Liver (tissue), 9 donors: ENCODE data around the gene ANKRD10. TPM values are rescaled to one million over a fixed set of nuclear protein-coding genes. Genes with fewer than 3 reads are reported as not detected.

Experiments used
- DNase-seq: peaks from one replicate; pipeline ENCODE4 v3.0.0-alpha.2; 2017; ENCODE audit warnings: low spot score
- H3K27ac ChIP-seq, 2 donors: one replicate each; pipeline ENCODE4 v1.7.0; 2013; ENCODE audit warnings: inconsistent platforms in 2 of 2, low read length in 2 of 2, control low read depth in 1 of 2, low read depth in 1 of 2, mild to moderate bottlenecking in 1 of 2
- H3K27me3 ChIP-seq, 4 donors: one replicate each; pipeline versions ENCODE4 v1.6.1 to v1.7.0; 2013; ENCODE audit warnings: low read length in 3 of 4, inconsistent platforms in 1 of 4, mild to moderate bottlenecking in 1 of 4, moderate library complexity in 1 of 4; ENCODE audit not compliant: control insufficient read depth in 4 of 4, insufficient read depth in 4 of 4
- H3K36me3 ChIP-seq, 4 donors: one replicate each; pipeline versions ENCODE4 v1.6.1 to v1.7.0; 2013; ENCODE audit warnings: low read length in 3 of 4, mild to moderate bottlenecking in 3 of 4, low read depth in 1 of 4, moderate library complexity in 1 of 4; ENCODE audit not compliant: control insufficient read depth in 4 of 4, insufficient read depth in 3 of 4
- H3K4me1 ChIP-seq, 4 donors: one replicate each; pipeline versions ENCODE4 v1.6.1 to v1.7.0; 2013; ENCODE audit warnings: low read length in 3 of 4, mild to moderate bottlenecking in 3 of 4, moderate library complexity in 1 of 4; ENCODE audit not compliant: control insufficient read depth in 4 of 4, insufficient read depth in 4 of 4
- H3K4me3 ChIP-seq, 3 donors: one replicate each; pipeline versions ENCODE4 v1.6.1 to v1.7.0; 2013; ENCODE audit warnings: low read length in 3 of 3, control low read depth in 1 of 3, low read depth in 1 of 3, mild to moderate bottlenecking in 1 of 3
- H3K9ac ChIP-seq, 2 donors: one replicate each; pipeline ENCODE4 v1.7.0; 2013; ENCODE audit warnings: low read length in 2 of 2, mild to moderate bottlenecking in 2 of 2, moderate library complexity in 2 of 2, control low read depth in 1 of 2, low read depth in 1 of 2
- H3K9me3 ChIP-seq, 4 donors: one replicate each; pipeline versions ENCODE4 v1.6.1 to v1.7.0; 2013; ENCODE audit warnings: low read length in 3 of 4; ENCODE audit not compliant: control insufficient read depth in 4 of 4
- CTCF ChIP-seq: fragments of 150-350 bp; IDR thresholded peaks from 2 replicates; pipeline ENCODE4 v1.5.1; 2017; ENCODE audit warnings: improper control_type of control experiment, low read depth, low read length; ENCODE audit not compliant: missing input control
- FOXA1 ChIP-seq: IDR thresholded peaks from 2 replicates; pipeline ENCODE4 v1.6.1; 2016; ENCODE audit warnings: antibody characterized with exemption
- FOXA2 ChIP-seq: IDR thresholded peaks from 2 replicates; pipeline ENCODE4 v1.6.1; 2016; ENCODE audit warnings: antibody characterized with exemption
- GABPA ChIP-seq, 2 donors: IDR thresholded peaks in 1 of 2; conservative IDR thresholded peaks in 1 of 2; 2 replicates each; pipeline ENCODE4 v1.6.1; 2016; ENCODE audit warnings: antibody characterized with exemption in 2 of 2, mild to moderate bottlenecking in 1 of 2, moderate library complexity in 1 of 2
- HNF4A ChIP-seq, 2 donors: conservative IDR thresholded peaks; 2 replicates each; pipeline ENCODE4 v1.6.1; 2016; ENCODE audit warnings: antibody characterized with exemption in 2 of 2, mild to moderate bottlenecking in 2 of 2
- JUND ChIP-seq, 2 donors: IDR thresholded peaks; 2 replicates each; pipeline ENCODE4 v1.6.1; 2016; ENCODE audit warnings: antibody characterized with exemption in 2 of 2
- NR2F2 ChIP-seq: IDR thresholded peaks from 2 replicates; pipeline ENCODE4 v1.6.1; 2016; ENCODE audit warnings: antibody characterized with exemption
- RAD21 ChIP-seq, 2 donors: IDR thresholded peaks; 2 replicates each; pipeline ENCODE4 v1.6.1; 2016; ENCODE audit warnings: antibody characterized with exemption in 2 of 2, mild to moderate bottlenecking in 2 of 2
- RXRA ChIP-seq, 2 donors: IDR thresholded peaks; 2 replicates each; pipeline ENCODE4 v1.6.1; 2017 to 2018; ENCODE audit warnings: antibody characterized with exemption in 2 of 2, mild to moderate bottlenecking in 1 of 2
- SP1 ChIP-seq: IDR thresholded peaks from 2 replicates; pipeline ENCODE4 v1.6.1; 2018; ENCODE audit warnings: antibody characterized with exemption, mild to moderate bottlenecking
- TAF1 ChIP-seq: conservative IDR thresholded peaks from 2 replicates; pipeline ENCODE4 v1.6.1; 2016; ENCODE audit warnings: antibody characterized with exemption, mild to moderate bottlenecking
- WGBS: extraction: QIAGEN DNeasy Blood & Tissue Kit; methylation state at CpG from one replicate; pipeline ENCODE4 v1.1.7; 2013; 5-methylcytosine and 5-hydroxymethylcytosine counted together
- polyA plus RNA-seq, 2 donors: library from polyadenylated mRNA; stranded (reverse) in 1 of 2; unstranded in 1 of 2; fragments of 200-250 nt in 1 of 2; fragments of >200 nt in 1 of 2; fragmentation: Nextera tagmentation in 1 of 2; extraction: Ambion mirVana in 1 of 2; gene quantifications; one replicate each; pipeline versions ENCODE4 v1.2.1 to v1.2.3, GENCODE V29; 2013 to 2015
- total RNA-seq, 2 donors: library from RNA; depleted of rRNA; stranded (reverse); fragments of >200 nt; gene quantifications; one replicate each; pipeline ENCODE4 v1.2.3, GENCODE V29; 2014
- TF ChIP-seq, protein P1 (sequence below): IDR thresholded peaks from 2 replicates; pipeline ENCODE4 v1.6.1; 2016; ENCODE audit warnings: antibody characterized with exemption, mild to moderate bottlenecking
- TF ChIP-seq, protein P2 (sequence below): IDR thresholded peaks from 2 replicates; pipeline ENCODE4 v1.6.1; 2016; ENCODE audit warnings: antibody characterized with exemption
- TF ChIP-seq, protein P3 (sequence below): IDR thresholded peaks from 2 replicates; pipeline ENCODE4 v1.6.1; 2016; ENCODE audit warnings: antibody characterized with exemption
- donor health status: healthy.
- donor health status: healthy.
- donor health status: healthy.
- donor health status: healthy.
- donor health status: healthy.

Gene ANKRD10
- total and polyA plus RNA-seq, 4 donors: 18.8 to 74.1 (median 52.9) TPM

- Histone ChIP-seq H3K4me1 (peaks cover 1 to 12% (median 12%) of the 10 kb centered on the region in 4 donors), H3K9me3 (no peaks in the 10 kb centered on the region), H3K27me3 (no peaks in the 10 kb centered on the region), H3K9ac (no peak overlapping the region), H3K27ac (no peak overlapping the region), H3K36me3 (no peaks in the 10 kb centered on the region), H3K4me3 (no peak overlapping the region)
- DNase-seq: no peak
- whole genome bisulfite sequencing: 37% methylated on average over 7 of the region's 7 CpGs
- TF ChIP-seq, protein P1, sequence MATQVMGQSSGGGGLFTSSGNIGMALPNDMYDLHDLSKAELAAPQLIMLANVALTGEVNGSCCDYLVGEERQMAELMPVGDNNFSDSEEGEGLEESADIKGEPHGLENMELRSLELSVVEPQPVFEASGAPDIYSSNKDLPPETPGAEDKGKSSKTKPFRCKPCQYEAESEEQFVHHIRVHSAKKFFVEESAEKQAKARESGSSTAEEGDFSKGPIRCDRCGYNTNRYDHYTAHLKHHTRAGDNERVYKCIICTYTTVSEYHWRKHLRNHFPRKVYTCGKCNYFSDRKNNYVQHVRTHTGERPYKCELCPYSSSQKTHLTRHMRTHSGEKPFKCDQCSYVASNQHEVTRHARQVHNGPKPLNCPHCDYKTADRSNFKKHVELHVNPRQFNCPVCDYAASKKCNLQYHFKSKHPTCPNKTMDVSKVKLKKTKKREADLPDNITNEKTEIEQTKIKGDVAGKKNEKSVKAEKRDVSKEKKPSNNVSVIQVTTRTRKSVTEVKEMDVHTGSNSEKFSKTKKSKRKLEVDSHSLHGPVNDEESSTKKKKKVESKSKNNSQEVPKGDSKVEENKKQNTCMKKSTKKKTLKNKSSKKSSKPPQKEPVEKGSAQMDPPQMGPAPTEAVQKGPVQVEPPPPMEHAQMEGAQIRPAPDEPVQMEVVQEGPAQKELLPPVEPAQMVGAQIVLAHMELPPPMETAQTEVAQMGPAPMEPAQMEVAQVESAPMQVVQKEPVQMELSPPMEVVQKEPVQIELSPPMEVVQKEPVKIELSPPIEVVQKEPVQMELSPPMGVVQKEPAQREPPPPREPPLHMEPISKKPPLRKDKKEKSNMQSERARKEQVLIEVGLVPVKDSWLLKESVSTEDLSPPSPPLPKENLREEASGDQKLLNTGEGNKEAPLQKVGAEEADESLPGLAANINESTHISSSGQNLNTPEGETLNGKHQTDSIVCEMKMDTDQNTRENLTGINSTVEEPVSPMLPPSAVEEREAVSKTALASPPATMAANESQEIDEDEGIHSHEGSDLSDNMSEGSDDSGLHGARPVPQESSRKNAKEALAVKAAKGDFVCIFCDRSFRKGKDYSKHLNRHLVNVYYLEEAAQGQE: no peak
These were observed 78.9 kb downstream of the ANKRD10 start for GRCh38 chr13:110835721-110836604.

DNA sequence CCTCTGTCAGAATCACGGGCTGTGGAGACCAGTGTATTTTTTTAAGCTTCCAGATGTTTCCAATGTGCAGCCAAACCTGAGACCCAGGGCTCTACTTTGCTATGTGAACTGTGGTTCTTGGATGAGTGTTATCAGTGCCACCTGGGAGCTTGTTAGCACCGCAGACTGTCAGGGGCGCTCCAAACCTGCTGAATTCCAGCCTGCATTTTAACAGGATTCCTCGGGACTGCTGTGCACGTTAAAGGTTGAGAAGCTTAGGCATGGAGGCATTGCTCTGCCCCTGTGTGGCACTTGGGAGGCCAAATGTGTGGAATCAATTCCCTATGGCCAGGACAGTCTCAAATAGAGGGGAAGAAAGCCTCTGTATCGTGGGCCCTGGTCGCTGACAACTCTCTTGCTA lies 80.3 kb downstream of the ANKRD10 start:
- TF ChIP-seq CTCF (no peak), HNF4A (conservative IDR thresholded peaks at IDR 0.05) (no peak), RXRA (IDR thresholded peaks at IDR 0.05) (no peak), SP1 (no peak), JUND (IDR thresholded peaks at IDR 0.05) (no peak)
- TF ChIP-seq, protein P2, sequence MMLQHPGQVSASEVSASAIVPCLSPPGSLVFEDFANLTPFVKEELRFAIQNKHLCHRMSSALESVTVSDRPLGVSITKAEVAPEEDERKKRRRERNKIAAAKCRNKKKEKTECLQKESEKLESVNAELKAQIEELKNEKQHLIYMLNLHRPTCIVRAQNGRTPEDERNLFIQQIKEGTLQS: no peak
- TF ChIP-seq, protein P3, sequence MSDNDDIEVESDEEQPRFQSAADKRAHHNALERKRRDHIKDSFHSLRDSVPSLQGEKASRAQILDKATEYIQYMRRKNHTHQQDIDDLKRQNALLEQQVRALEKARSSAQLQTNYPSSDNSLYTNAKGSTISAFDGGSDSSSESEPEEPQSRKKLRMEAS: no peak
- DNase-seq: no peak

GRCh38 chr13:110832531-110832930 lies 82.3 kb downstream of the ANKRD10 start:
- Histone ChIP-seq H3K4me3 (no peak overlapping the region), H3K4me1 (peaks cover 1 to 12% (median 12%) of the 10 kb centered on the region in 4 donors), H3K27me3 (no peaks in the 10 kb centered on the region), H3K27ac (no peak overlapping the region), H3K9me3 (no peaks in the 10 kb centered on the region), H3K9ac (no peak overlapping the region), H3K36me3 (no peaks in the 10 kb centered on the region)
- no peak for DNase-seq
- 90% methylated on average over 10 of the region's 10 CpGs for WGBS
- TF ChIP-seq NR2F2: no peak
- TF ChIP-seq FOXA2: no peak
- no peak for TF ChIP-seq SP1
- no peak for TF ChIP-seq TAF1
- no peak for TF ChIP-seq RAD21 (IDR thresholded peaks at IDR 0.05)
- TF ChIP-seq, protein P1: no peak
- TF ChIP-seq, protein P2: no peak
- TF ChIP-seq GABPA (IDR thresholded peaks at IDR 0.05 in 1 of 2, conservative IDR thresholded peaks at IDR 0.05 in 1 of 2): no peak
- no peak for TF ChIP-seq FOXA1
- no peak for TF ChIP-seq RXRA (IDR thresholded peaks at IDR 0.05)

More for the DNA sequence above, 80.3 kb downstream of the ANKRD10 start:
- WGBS: 90% methylated on average over 7 of the region's 7 CpGs
- Histone ChIP-seq H3K27me3 (no peaks in the 10 kb centered on the region), H3K4me3 (no peak overlapping the region), H3K9me3 (no peaks in the 10 kb centered on the region), H3K27ac (no peak overlapping the region), H3K36me3 (no peaks in the 10 kb centered on the region), H3K9ac (no peak overlapping the region), H3K4me1 (peaks cover 1 to 12% (median 12%) of the 10 kb centered on the region in 4 donors)
